Activated naive CD8-positive, alpha-beta T cell treated with anti-CD3 and anti-CD28 coated beads, Interleukin-2, amount 50 U/mL, for 24 hours (primary cell): Measurements from ENCODE around the gene CACNA1I.

Experiments
- ATAC-seq: fragments of 150-1000 bp; cut with Tn5 transposase; one replicate; pipeline ENCODE4 v1.10.0; 2021
- DNase-seq: peaks from one replicate; pipeline ENCODE4 v3.0.0; 2021
- H3K27ac Mint-ChIP-seq: one replicate; pipeline ENCODE4 v1.8.0; 2021; ENCODE audit warnings: mild to moderate bottlenecking, mixed read lengths
- H3K27me3 Mint-ChIP-seq: one replicate; pipeline ENCODE4 v1.8.0; 2021; ENCODE audit warnings: mixed read lengths
- H3K36me3 Mint-ChIP-seq: one replicate; pipeline ENCODE4 v1.8.0; 2021; ENCODE audit warnings: low read depth, mixed read lengths
- H3K4me1 Mint-ChIP-seq: one replicate; pipeline ENCODE4 v1.8.0; 2021; ENCODE audit warnings: mixed read lengths
- H3K4me3 Mint-ChIP-seq: one replicate; pipeline ENCODE4 v1.8.0; 2021; ENCODE audit warnings: mild to moderate bottlenecking, moderate library complexity, mixed read lengths
- H3K9me3 Mint-ChIP-seq: one replicate; pipeline ENCODE4 v1.8.0; 2021; ENCODE audit warnings: mixed read lengths

Gene CACNA1I

DNA sequence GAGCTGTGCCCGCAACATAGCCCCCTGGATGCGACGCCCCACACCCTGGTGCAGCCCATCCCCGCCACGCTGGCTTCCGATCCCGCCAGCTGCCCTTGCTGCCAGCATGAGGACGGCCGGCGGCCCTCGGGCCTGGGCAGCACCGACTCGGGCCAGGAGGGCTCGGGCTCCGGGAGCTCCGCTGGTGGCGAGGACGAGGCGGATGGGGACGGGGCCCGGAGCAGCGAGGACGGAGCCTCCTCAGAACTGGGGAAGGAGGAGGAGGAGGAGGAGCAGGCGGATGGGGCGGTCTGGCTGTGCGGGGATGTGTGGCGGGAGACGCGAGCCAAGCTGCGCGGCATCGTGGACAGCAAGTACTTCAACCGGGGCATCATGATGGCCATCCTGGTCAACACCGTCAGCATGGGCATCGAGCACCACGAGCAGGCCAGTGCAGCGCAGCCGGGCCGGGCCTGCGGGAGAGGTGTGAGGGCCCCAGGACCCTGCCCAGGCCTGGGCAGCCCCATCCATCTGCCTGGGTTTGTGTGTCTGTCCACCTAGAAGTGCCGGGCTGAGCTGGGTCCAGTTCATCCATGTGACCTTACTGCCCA is 79.0 kb downstream of the CACNA1I start:
- Mint-ChIP-seq H3K9me3 (no peaks in the 10 kb centered on the region), H3K4me1 (no peaks in the 10 kb centered on the region), H3K36me3 (no peaks in the 10 kb centered on the region), H3K27me3 (no peaks in the 10 kb centered on the region), H3K27ac (no peak overlapping the region), H3K4me3 (no peak overlapping the region)
- DNase-seq (no peak), ATAC-seq (no peak)

DNA sequence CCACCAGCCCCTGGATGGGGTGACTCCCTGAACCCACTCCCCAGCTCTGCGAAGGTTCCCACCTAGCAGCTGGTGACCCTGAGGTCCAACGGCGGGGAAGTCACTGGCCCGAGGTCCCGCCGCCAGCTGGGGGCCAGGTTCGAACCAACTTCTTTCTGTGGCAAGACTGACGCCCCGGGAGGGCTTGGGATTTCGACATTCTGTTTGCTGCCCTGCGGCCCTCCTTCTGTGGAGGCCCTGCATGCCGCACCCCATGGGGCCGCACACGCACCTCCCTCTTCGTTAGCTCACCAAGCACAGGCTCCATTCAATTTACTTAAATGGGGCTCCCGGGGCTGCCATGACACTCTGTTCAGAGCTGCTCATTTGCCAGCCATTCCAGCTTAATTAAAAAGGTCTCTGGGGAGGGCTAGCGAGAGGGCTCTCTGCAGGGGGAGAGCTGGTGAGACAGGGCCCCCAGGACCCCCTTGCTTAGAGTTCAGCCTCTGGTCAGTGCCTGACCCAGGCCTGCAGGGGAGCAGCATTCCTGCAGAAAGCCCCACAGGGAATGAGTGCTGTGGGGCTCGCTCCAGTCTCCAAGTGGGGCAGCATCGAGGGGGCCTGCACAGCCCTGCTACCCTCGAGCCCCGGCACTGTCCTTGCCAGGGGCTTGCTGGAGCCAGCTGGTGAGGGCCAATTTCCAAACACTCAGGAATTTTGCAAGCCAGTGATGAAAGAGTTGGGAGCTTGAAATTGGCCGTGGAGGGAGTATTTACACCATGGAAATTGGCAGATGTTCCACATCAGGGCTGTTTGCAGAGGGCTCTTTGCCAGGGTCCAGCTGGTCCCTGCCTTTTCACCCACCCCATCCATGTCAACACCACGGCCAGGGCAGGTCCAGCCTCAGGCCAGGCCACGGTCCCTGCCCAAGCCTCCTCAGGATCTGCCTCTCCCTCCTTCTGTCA is 80.8 kb downstream of the CACNA1I start:
- no peak overlapping the region for H3K27ac Mint-ChIP-seq
- no peak overlapping the region for H3K4me3 Mint-ChIP-seq
- ATAC-seq, result no peak

DNA sequence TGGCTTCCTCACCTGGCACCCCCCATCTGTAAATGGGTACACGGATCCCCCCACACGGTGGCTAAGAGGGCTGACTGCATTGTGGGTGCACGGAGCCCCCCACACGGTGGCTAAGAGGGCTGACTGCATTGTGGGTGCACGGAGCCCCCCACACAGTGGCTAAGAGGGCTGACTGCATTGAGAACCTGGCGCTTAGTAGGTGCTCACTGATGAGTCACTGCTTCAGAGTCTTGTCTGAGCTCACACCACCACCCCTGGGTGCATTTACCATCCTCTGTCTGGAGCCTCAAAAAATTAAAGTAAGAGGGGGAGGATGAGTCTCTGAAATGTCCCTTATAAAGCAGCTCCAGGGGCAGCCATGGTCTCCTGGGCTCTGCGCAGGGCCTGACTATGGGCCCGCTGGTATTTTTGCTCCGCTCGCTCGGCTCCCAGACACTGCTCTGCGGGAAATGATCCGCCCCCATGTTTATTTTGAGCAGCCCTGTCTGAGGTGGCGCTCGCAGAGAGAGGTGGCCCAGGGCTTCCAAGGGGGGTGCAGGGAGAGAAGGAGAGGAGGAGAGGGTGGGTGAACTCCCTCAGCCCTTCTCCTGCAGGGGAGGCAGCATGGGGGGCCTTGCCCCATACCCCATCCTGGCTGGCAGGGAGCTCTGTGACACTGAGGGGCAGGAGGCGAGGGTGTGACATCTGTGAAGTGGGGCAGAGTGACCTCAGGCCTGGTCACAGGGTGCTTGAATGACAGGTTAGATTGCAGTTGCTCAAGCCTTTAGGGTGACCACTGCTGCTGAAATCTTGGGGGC is 82.6 kb downstream of the CACNA1I start:
- no peak overlapping the region for H3K4me3 Mint-ChIP-seq
- DNase-seq (no peak), ATAC-seq (no peak)
- H3K36me3 Mint-ChIP-seq, result no peaks in the 10 kb centered on the region
- no peak overlapping the region for H3K27ac Mint-ChIP-seq
- peaks cover 10% of the 10 kb centered on the region for H3K4me1 Mint-ChIP-seq
- H3K9me3 Mint-ChIP-seq, result no peaks in the 10 kb centered on the region
- H3K27me3 Mint-ChIP-seq, result peaks cover 3% of the 10 kb centered on the region

More for the DNA sequence above, 80.8 kb downstream of the CACNA1I start:
- no peak for DNase-seq
- Mint-ChIP-seq H3K9me3 (no peaks in the 10 kb centered on the region), H3K36me3 (no peaks in the 10 kb centered on the region), H3K4me1 (no peaks in the 10 kb centered on the region), H3K27me3 (peaks cover under 1% of the 10 kb centered on the region)

DNA sequence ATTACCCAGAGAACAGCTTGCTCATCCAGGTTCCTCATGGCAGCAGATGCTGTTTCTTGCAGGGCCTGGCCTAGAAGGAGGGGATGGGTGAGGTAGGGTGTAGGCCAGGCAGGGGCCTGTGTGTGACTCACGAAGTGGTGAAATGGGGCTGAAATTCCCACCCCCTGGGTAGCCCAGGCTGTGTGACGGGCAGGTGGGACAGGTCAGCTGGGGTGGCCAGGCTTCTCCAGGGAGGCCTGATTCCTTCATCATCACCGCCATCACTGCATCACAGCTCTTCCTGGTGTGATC is 83.2 kb downstream of the CACNA1I start:
- H3K9me3 Mint-ChIP-seq, result no peaks in the 10 kb centered on the region
- DNase-seq, result no peak
- H3K36me3 Mint-ChIP-seq, result no peaks in the 10 kb centered on the region
- peaks cover 15% of the 10 kb centered on the region for H3K4me1 Mint-ChIP-seq
- peaks cover 3% of the 10 kb centered on the region for H3K27me3 Mint-ChIP-seq
- no peak overlapping the region for H3K4me3 Mint-ChIP-seq
- ATAC-seq, result no peak
- H3K27ac Mint-ChIP-seq, result no peak overlapping the region

DNA sequence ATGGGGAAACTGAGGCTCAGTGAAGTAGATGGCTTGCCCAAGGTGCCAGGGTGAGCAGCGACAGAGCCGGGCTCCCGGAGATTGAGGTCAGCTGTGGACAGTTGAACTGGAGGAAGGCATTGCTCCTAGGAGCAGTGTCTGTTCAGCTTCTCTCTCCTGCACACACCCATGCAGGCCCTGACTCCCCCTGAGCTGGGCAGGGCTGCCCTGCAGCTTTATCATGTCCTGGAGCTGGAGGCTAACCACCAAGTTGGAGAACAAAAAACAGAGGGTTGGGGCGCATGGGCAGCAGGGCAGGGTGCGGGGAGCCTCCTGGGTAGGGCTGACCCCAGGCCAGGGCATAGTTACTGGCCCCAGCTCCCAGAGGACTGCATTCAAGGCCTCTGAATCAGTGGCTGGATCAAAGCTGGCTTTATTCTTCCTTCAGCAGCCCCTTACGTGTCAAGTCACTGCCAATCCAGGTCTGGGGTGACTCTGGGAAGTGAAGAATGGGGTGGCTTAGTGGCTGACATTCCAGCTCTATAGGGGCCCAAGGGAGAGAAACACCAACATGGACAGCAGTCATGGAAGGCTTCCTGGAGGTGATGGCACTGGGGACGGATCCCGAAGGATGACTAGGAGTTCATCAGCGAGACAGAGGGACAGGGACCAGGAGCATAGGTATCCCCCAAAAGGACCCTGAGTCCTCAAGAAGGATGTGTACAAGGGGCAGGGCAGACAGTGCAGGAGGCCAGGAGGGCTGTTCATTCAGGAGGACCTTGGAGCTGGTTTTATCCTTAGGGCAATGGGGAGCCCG is 83.8 kb downstream of the CACNA1I start:
- Mint-ChIP-seq H3K9me3 (no peaks in the 10 kb centered on the region), H3K36me3 (no peaks in the 10 kb centered on the region), H3K4me1 (peaks cover 20% of the 10 kb centered on the region), H3K4me3 (no peak overlapping the region), H3K27me3 (peaks cover 3% of the 10 kb centered on the region), H3K27ac (no peak overlapping the region)
- ATAC-seq (no peak), DNase-seq (no peak)

DNA sequence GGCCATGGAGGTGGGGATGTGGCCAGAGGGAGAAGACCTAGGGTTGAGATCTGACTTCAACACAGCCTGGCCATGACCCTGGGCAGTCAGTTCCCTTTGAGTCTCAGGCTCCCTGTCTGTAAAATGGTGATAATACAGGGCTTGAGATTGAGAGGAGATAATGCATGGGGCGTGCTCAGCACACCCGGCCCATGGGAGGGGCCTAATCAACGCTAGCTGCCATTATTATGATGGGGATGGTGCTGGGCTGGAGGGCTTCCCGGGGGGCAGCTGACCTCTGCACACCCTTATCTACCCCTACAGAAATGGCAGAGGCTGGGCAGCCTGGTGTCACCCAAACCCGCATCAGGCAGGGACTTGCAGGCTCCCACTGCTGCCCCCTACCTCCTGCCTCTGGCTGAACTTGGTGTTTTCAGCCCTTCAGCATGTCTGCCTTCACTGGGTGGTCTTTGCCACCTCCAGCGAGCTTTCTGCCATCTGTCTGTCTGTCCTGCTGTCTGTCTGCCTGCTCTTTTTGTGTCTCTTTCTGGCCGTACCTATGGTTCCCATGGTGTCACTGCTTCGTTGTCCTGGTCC is 84.5 kb downstream of the CACNA1I start:
- H3K4me1 Mint-ChIP-seq, result peaks cover 23% of the 10 kb centered on the region
- no peaks in the 10 kb centered on the region for H3K9me3 Mint-ChIP-seq
- ATAC-seq (no peak), DNase-seq (no peak)
- peaks cover 4% of the 10 kb centered on the region for H3K27me3 Mint-ChIP-seq
- no peak overlapping the region for H3K27ac Mint-ChIP-seq
- no peak overlapping the region for H3K4me3 Mint-ChIP-seq
- H3K36me3 Mint-ChIP-seq, result no peaks in the 10 kb centered on the region

DNA sequence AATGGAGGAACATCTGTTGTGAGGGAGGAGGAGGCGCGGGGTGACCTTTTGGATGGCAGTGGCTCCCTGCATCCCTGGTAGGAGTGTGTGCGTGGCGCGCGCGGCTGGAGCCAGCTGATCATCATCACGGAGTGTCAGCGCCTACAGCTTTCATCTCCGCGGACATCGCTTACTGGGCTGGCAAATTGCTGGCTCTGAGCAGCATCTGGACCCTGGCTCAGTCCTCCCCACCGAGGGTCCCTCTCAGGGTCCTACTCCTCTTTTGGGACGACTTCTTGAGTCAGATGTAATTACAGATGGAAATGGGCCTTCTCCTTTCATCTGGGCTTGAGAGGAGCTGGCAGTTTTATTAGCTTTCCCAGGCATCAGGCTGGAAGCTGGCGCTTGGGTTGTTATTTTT is 85.3 kb downstream of the CACNA1I start:
- H3K27me3 Mint-ChIP-seq, result peaks cover 7% of the 10 kb centered on the region
- H3K27ac Mint-ChIP-seq, result no peak overlapping the region
- H3K4me3 Mint-ChIP-seq, result no peak overlapping the region
- no peaks in the 10 kb centered on the region for H3K36me3 Mint-ChIP-seq
- peaks cover 23% of the 10 kb centered on the region for H3K4me1 Mint-ChIP-seq
- ATAC-seq (no peak), DNase-seq (no peak)
- H3K9me3 Mint-ChIP-seq, result no peaks in the 10 kb centered on the region

DNA sequence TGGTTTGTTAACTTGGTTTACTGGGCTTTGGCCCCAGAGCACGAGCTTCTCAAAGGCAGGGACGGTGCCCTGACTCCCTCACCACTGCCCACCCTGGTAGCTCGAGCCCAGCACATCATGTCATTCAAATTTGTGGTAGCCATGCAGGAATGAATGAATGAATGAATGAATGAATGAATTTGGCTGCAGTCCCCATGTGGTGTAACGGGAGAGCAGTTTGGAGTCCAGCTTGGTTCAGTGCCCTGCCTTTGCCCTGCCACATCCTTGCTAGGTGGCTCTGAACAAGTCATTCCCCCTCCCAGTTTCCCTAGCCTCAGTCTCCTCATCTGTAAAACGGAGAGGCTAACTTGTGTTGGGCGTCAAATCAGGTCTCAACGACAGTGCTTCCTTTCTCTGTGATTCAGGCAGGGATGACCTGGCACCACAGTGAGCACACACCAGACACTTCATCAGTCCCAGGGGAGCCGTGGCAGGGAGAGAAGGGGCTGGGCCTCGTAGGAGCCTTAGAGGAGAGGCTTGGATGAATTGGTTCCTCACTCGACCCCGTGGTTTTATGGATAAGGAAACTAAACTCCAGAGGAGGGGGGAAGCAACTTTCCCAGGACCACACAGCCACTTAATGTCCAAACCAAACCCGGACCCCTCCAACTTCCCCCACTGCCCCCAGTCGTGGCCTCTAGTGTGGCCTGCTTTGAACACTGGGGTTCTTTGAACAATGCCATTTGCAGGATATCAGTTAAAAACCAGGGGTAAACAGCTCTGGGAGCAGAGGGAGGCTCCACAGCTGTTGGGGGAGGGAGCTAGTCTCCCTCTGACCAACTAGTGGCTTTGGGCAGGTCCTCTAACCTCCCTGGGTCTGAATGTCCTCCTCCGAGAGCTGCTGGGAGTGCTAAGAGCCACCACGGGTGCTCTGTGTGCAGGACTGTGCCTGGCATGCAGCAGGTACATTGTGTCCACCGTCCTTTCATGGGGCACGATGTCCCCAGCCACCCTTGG is 86.2 kb downstream of the CACNA1I start:
- no peak for ATAC-seq
- H3K27me3 Mint-ChIP-seq, result peaks cover 12% of the 10 kb centered on the region
- no peak overlapping the region for H3K27ac Mint-ChIP-seq
- no peaks in the 10 kb centered on the region for H3K36me3 Mint-ChIP-seq
- no peak overlapping the region for H3K4me3 Mint-ChIP-seq
- DNase-seq, result no peak
- H3K4me1 Mint-ChIP-seq, result peaks cover 28% of the 10 kb centered on the region
- no peaks in the 10 kb centered on the region for H3K9me3 Mint-ChIP-seq

DNA sequence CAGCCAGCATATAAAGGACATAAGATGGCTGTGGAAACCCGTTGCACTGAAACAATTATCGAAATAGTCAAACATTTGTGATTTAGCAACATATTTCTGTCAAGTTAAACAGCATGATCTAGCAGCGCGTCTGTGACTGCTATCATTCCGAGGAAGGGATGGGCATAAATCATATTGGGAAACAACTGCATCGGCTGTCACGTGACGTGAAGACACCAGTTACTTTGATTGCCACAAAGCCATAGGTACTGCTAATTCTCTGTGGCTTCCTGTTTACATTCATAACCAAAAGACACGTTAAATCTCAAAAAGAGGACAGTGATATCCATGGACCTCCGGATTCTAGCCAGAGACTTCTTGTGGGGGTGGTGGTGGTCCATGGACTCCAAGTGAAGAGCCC is 87.8 kb downstream of the CACNA1I start:
- Mint-ChIP-seq H3K27ac (no peak overlapping the region), H3K4me1 (peaks cover 36% of the 10 kb centered on the region), H3K36me3 (no peaks in the 10 kb centered on the region), H3K27me3 (peaks cover 20% of the 10 kb centered on the region), H3K9me3 (no peaks in the 10 kb centered on the region), H3K4me3 (no peak overlapping the region)
- no peak for ATAC-seq
- DNase-seq, result no peak

DNA sequence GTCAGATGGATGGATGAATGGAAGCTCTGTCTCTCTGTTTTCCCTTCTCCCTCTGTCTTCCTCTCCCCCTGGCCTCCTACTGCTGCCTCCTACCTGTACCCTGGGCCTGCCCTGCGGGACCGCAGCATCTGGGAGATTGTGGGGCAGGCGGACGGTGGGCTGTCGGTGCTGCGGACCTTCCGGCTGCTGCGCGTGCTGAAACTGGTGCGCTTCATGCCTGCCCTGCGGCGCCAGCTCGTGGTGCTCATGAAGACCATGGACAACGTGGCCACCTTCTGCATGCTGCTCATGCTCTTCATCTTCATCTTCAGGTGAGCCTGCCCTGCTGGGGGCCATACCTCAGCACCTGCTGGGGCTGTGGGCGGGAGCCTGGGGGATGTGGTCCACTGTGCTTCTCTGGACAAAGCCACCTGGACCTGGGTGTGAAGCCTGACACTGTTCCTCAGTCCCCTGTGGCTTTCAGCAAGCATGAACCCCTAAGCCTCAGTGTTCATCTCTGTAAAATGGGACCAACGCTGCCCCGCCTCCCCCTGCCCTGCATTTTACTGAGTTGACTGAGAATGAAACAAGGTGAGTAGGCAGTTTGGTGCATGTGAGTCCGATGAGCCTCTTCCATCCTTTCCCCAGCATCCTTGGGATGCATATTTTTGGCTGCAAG is 88.4 kb downstream of the CACNA1I start:
- H3K9me3 Mint-ChIP-seq, result no peaks in the 10 kb centered on the region
- H3K4me1 Mint-ChIP-seq, result peaks cover 36% of the 10 kb centered on the region
- no peak for ATAC-seq
- H3K27ac Mint-ChIP-seq, result no peak overlapping the region
- H3K4me3 Mint-ChIP-seq, result no peak overlapping the region
- DNase-seq, result no peak
- no peaks in the 10 kb centered on the region for H3K36me3 Mint-ChIP-seq
- H3K27me3 Mint-ChIP-seq, result peaks cover 20% of the 10 kb centered on the region

DNA sequence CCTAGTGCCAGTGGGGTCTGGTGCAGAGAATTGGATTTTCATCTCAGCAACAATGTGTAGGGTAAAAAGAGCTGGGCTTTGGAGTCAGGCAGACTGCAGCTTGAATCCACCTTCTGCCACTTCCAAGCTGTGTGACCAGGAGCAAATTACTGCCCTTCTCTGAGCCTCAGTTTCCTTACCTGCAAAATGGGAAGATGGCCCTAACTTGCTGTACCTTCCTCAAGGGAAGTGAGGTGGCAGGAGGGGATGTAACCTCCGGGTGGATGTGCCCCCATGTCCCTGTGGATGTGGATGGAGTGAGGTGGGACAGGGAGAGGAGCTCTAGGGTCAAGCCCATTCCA is 90.9 kb downstream of the CACNA1I start:
- H3K36me3 Mint-ChIP-seq, result no peaks in the 10 kb centered on the region
- H3K9me3 Mint-ChIP-seq, result no peaks in the 10 kb centered on the region
- no peak for ATAC-seq
- no peak overlapping the region for H3K27ac Mint-ChIP-seq
- H3K4me3 Mint-ChIP-seq, result peak overlapping the region; percentile 63
- peaks cover 21% of the 10 kb centered on the region for H3K27me3 Mint-ChIP-seq
- no peak for DNase-seq
- H3K4me1 Mint-ChIP-seq, result peaks cover 36% of the 10 kb centered on the region

DNA sequence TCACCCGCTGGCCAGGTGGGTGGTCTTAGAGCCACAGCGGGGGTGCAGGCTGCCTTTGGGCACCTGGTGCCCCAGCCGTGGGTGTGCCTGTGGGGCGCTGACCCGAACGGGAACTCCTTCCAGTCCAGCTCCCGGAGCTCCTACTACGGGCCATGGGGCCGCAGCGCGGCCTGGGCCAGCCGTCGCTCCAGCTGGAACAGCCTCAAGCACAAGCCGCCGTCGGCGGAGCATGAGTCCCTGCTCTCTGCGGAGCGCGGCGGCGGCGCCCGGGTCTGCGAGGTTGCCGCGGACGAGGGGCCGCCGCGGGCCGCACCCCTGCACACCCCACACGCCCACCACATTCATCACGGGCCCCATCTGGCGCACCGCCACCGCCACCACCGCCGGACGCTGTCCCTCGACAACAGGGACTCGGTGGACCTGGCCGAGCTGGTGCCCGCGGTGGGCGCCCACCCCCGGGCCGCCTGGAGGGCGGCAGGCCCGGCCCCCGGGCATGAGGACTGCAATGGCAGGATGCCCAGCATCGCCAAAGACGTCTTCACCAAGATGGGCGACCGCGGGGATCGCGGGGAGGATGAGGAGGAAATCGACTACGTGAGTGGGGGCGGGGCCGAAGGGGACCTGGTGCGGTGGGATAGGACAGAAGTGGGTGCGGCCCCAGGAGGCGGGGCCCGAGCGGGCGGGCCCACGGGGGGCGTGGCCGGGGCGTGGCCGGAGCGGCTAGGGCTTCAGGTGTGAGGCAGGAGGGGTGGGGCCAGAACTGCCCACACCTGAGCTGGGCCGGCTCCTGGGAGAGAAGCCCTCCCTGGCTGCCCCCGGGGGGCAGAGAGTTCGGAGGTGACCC is 91.5 kb downstream of the CACNA1I start:
- H3K27ac Mint-ChIP-seq, result no peak overlapping the region
- ATAC-seq, result peak; percentile 53
- DNase-seq, result peak; percentile 84
- H3K4me3 Mint-ChIP-seq, result peak overlapping the region; percentile 65
- no peaks in the 10 kb centered on the region for H3K36me3 Mint-ChIP-seq
- H3K9me3 Mint-ChIP-seq, result no peaks in the 10 kb centered on the region
- H3K27me3 Mint-ChIP-seq, result peaks cover 20% of the 10 kb centered on the region
- peaks cover 34% of the 10 kb centered on the region for H3K4me1 Mint-ChIP-seq
